Mesothelial cell of epicardium (in vitro differentiated cells): ENCODE data around the gene NDUFAF4. TPM values are rescaled to one million over a fixed set of nuclear protein-coding genes. Genes with fewer than 3 reads are reported as not detected.
A peak's percentile ranks its signal among the peaks of the same experiment; 100 is the strongest.

Experiments
- DNase-seq, 2 experiments: peaks; one replicate each; pipeline ENCODE4 v3.0.0; 2021; ENCODE audit warnings: low spot score in 2 of 2; ENCODE audit not compliant: unreplicated experiment in 2 of 2
- H3K27ac Mint-ChIP-seq: 2 replicates; pipeline ENCODE4 v1.8.0; 2021; ENCODE audit warnings: mixed read lengths
- H3K27me3 Mint-ChIP-seq: 2 replicates; pipeline ENCODE4 v1.8.0; 2021; ENCODE audit warnings: low read depth, mixed read lengths
- H3K36me3 Mint-ChIP-seq: 2 replicates; pipeline ENCODE4 v1.8.0; 2021; ENCODE audit warnings: mixed read lengths
- H3K4me1 Mint-ChIP-seq: 2 replicates; pipeline ENCODE4 v1.8.0; 2021; ENCODE audit warnings: mixed read lengths
- H3K4me3 Mint-ChIP-seq: 2 replicates; pipeline ENCODE4 v1.8.0; 2021; ENCODE audit warnings: mild to moderate bottlenecking, moderate library complexity, mixed read lengths
- H3K9me3 Mint-ChIP-seq: 2 replicates; pipeline ENCODE4 v1.8.0; 2021; ENCODE audit warnings: mixed read lengths
- CTCF ChIP-seq: fragments of 200-600 bp; sonication (generic); IDR thresholded peaks from one replicate; pipeline ENCODE4 v1.5.0; 2021; ENCODE audit warnings: antibody characterized with exemption; ENCODE audit not compliant: unreplicated experiment
- total RNA-seq: library from RNA; stranded (reverse); gene quantifications from 3 replicates; pipeline ENCODE4 v1.2.1, GENCODE V29; 2021

NDUFAF4 gene
- total RNA-seq, 1 donor from 2014 or later: 40.6 TPM

- TF ChIP-seq CTCF: no peak
- no peaks in the 10 kb centered on the region for H3K9me3 Mint-ChIP-seq
- H3K36me3 Mint-ChIP-seq: no peaks in the 10 kb centered on the region
- peak overlapping the region; percentile 90 for H3K4me3 Mint-ChIP-seq
- no peak for DNase-seq
- H3K27me3 Mint-ChIP-seq: peaks cover 34% of the 10 kb centered on the region
- H3K27ac Mint-ChIP-seq: peak overlapping the region; percentile 12
- H3K4me1 Mint-ChIP-seq: peaks cover 50% of the 10 kb centered on the region
Measured at GRCh38 chr6:96926425-96926824, 28.7 kb upstream of the NDUFAF4 start.

DNA sequence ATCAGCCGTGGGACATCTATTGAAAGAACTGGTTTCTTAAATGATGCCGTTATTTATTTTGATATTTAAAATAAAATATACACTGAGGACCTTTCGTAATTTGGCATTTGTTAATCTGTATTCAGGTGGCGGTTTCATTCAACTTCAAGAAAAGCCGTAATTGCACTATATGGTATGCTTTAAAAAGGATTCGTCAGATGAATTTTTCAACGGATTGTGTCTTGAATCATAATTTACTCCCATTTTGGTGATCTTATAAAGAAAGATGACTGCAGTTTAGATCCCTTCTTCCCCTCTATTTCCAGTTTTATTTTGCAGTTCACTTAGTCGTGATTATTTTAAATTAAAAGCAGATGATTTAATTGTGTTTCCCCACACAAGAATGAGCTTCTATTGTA, 27.6 kb upstream of the NDUFAF4 start:
- no peak for TF ChIP-seq CTCF
- H3K4me1 Mint-ChIP-seq: peaks cover 43% of the 10 kb centered on the region

GRCh38 chr6:96923871-96924493, 26.3 kb upstream of the NDUFAF4 start:
- peak overlapping the region; percentile 90 for H3K4me3 Mint-ChIP-seq
- H3K27me3 Mint-ChIP-seq: peaks cover 49% of the 10 kb centered on the region
- TF ChIP-seq CTCF: no peak
- H3K4me1 Mint-ChIP-seq: peaks cover 33% of the 10 kb centered on the region
- no peak for DNase-seq
- no peaks in the 10 kb centered on the region for H3K36me3 Mint-ChIP-seq
- H3K9me3 Mint-ChIP-seq: no peaks in the 10 kb centered on the region
- peak overlapping the region; percentile 88 for H3K27ac Mint-ChIP-seq

More for the DNA sequence above, 27.6 kb upstream of the NDUFAF4 start:
- Mint-ChIP-seq H3K27me3 (peaks cover 42% of the 10 kb centered on the region), H3K4me3 (peak overlapping the region; percentile 90), H3K36me3 (no peaks in the 10 kb centered on the region), H3K9me3 (no peaks in the 10 kb centered on the region), H3K27ac (peak overlapping the region; percentile 45)
- DNase-seq: no peak

GRCh38 chr6:96923400-96923799, 25.7 kb upstream of the NDUFAF4 start:
- H3K4me1 Mint-ChIP-seq: peaks cover 27% of the 10 kb centered on the region
- peak overlapping the region; percentile 88 for H3K27ac Mint-ChIP-seq
- no peak for TF ChIP-seq CTCF
- peak overlapping the region; percentile 90 for H3K4me3 Mint-ChIP-seq
- peaks cover 46% of the 10 kb centered on the region for H3K27me3 Mint-ChIP-seq
- H3K36me3 Mint-ChIP-seq: no peaks in the 10 kb centered on the region
- DNase-seq: no peak
- no peaks in the 10 kb centered on the region for H3K9me3 Mint-ChIP-seq

DNA sequence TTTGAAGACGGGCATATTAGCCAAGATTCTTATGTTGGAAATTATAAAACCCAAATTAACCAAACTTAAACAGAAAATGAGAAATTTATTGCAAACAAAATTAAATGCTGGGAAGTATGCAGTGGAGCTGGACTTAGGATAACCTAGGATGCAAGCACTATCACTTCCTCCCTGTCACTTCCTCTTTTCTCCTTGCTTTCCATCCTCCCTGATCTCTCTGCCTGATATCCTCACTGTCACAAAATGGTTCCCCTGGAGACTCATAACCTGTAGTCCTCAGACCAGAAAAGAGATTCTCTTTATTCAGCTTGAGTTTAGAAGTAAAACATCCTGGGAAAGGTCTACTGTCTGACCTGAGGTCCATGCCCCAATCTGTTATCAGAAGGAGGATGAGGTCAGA, 19.4 kb upstream of the NDUFAF4 start:
- DNase-seq: no peak
- no peaks in the 10 kb centered on the region for H3K36me3 Mint-ChIP-seq
- H3K27me3 Mint-ChIP-seq: peaks cover 49% of the 10 kb centered on the region
- H3K27ac Mint-ChIP-seq: no peak overlapping the region
- H3K4me3 Mint-ChIP-seq: no peak overlapping the region
- H3K9me3 Mint-ChIP-seq: peaks cover 14% of the 10 kb centered on the region
- H3K4me1 Mint-ChIP-seq: peaks cover 3% of the 10 kb centered on the region
- TF ChIP-seq CTCF: no peak
